ENCODE measurements around the gene MBP. TPM values are rescaled to one million over a fixed set of nuclear protein-coding genes. Genes with fewer than 3 reads are reported as not detected.

Gene MBP
- total and polyA plus RNA-seq, 2 of the 13 experiments (the other 11 are each of a cell fraction or from before 2014, with no cell fraction given), result 5.0 to 8.5 TPM

DNA sequence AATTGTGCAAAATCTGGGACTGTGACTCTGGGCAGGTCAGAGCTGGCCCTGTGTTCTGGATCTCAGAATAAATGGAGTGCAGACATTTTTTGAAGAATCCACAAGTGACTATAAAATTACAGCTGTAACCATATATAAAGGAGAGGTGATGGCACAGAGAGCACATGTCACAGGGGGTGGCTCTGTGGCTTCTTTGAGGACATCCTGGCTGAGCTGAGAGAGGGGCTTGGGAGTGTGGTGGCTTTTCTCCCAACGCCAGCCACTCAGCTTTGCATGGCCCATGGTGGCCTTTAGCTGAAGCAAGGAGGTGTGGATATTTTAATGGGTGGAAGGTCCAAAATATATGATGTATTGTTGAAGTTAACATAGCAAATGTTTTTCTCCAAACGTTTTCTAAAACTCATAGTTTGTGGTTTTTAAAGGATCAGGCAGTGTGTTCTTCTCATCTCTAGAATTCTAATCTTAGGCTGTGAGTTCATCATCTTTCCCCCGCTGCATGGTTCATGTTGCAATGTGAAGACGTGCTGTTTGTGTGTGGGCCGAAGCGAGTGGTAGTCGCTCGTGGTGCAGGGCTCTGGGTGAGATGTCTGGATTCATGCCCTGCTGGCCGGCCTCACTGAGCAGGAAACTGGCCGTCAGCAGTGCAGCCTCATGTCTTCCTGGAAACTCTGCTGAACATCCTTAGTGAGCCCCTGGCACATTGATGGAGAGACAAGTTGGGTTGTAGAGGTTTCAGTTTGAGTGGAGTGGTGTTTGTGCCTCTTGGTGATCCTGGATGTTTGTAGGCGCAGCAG lies 200.4 kb downstream of the MBP start (continued):
- no peak for TF ChIP-seq PBX2 (CRISPR knock-in tag; IDR thresholded peaks at IDR 0.05)
- no peak for TF ChIP-seq SOX5 (CRISPR knock-in tag; IDR thresholded peaks at IDR 0.05; ENCODE audit: borderline replicate concordance)
- TF ChIP-seq ZNF235 (CRISPR knock-in tag; IDR thresholded peaks at IDR 0.05; ENCODE audit: borderline replicate concordance), result no peak
- TF ChIP-seq HDAC6 (IDR thresholded peaks at IDR 0.05; ENCODE audit: low read depth, low read length), result no peak

- in situ Hi-C loops (cut with HindIII; ENCODE audit: extremely low pct_ligation_motif_present, low pct_unique_long_range_greater_than_20kb) (no loop called here), intact Hi-C loops (cut with micrococcal nuclease; ENCODE audit: unreplicated experiment) (no loop called here)
- WGBS (ENCODE audit: low lambda C conversion rate), result 94% methylated on average over 6 of the region's 6 CpGs
- no TSS peak for BruUV-seq (replicated peaks)
- Histone ChIP-seq H3K79me2 (ENCODE audit: insufficient read depth, low read length) (no peaks in the 10 kb centered on the region), H3K27me3 (ENCODE audit: control insufficient read depth in 1 of 2, insufficient read depth in 2 of 2, low read length in 2 of 2) (no peaks in the 10 kb centered on the region), H2AFZ (ENCODE audit: low read length) (no peak overlapping the region), H3K9me3 (ENCODE audit: low read length) (no peaks in the 10 kb centered on the region), H3K9ac (ENCODE audit: insufficient read depth, low read depth, low read length) (no peak overlapping the region), H3K36me3 (replicated peaks in 1 of 2; ENCODE audit: control insufficient read depth in 1 of 2, insufficient read depth in 2 of 2, low read length in 2 of 2) (peaks cover 9 to 31% of the 10 kb centered on the region in 2 experiments; a peak in 4 of 5 replicates), H3K4me3 (replicated peaks in 1 of 3; ENCODE audit: insufficient read depth in 1 of 3, low read depth in 2 of 3, low read length in 3 of 3) (no peak overlapping the region), H3K27ac (ENCODE audit: extremely low read length, insufficient read depth, low read length) (no peak overlapping the region), H3K4me2 (ENCODE audit: low read depth, low read length) (no peak overlapping the region), H3K4me1 (ENCODE audit: insufficient read depth, low read length) (no peaks in the 10 kb centered on the region), H4K20me1 (ENCODE audit: insufficient read depth, low read length) (no peaks in the 10 kb centered on the region)
- ChIA-PET POLR2A (no interaction called here), CTCF (ENCODE audit: low intra/inter-chr PET ratio, low total read pairs) (no interaction called here)
- no peak for ATAC-seq
- DNase-seq (ENCODE audit: low spot score), result no peak
- no peak for FAIRE-seq
- TF ChIP-seq ZNF883 (CRISPR knock-in tag; IDR thresholded peaks at IDR 0.05; ENCODE audit: not compliant biosample characterization) (no peak), PBX3 (CRISPR knock-in tag; IDR thresholded peaks at IDR 0.05; ENCODE audit: borderline replicate concordance) (no peak), REXO4 (CRISPR knock-in tag; IDR thresholded peaks at IDR 0.05; ENCODE audit: borderline replicate concordance) (no peak), ZNF782 (CRISPR knock-in tag; IDR thresholded peaks at IDR 0.05; ENCODE audit: borderline replicate concordance) (no peak), TAF15 (IDR thresholded peaks at IDR 0.05; ENCODE audit: low read depth, low read length, poor library complexity, severe bottlenecking) (no peak), CHD2 (IDR thresholded peaks at IDR 0.05; ENCODE audit: low read depth, low read length) (no peak), DR1 (CRISPR knock-in tag; IDR thresholded peaks at IDR 0.05) (no peak), GABPA (IDR thresholded peaks at IDR 0.05; ENCODE audit: low read depth, low read length) (no peak), GABPA (CRISPR knock-in tag; IDR thresholded peaks at IDR 0.05; ENCODE audit: low read depth) (no peak)
- TF ChIP-seq, protein P1, sequence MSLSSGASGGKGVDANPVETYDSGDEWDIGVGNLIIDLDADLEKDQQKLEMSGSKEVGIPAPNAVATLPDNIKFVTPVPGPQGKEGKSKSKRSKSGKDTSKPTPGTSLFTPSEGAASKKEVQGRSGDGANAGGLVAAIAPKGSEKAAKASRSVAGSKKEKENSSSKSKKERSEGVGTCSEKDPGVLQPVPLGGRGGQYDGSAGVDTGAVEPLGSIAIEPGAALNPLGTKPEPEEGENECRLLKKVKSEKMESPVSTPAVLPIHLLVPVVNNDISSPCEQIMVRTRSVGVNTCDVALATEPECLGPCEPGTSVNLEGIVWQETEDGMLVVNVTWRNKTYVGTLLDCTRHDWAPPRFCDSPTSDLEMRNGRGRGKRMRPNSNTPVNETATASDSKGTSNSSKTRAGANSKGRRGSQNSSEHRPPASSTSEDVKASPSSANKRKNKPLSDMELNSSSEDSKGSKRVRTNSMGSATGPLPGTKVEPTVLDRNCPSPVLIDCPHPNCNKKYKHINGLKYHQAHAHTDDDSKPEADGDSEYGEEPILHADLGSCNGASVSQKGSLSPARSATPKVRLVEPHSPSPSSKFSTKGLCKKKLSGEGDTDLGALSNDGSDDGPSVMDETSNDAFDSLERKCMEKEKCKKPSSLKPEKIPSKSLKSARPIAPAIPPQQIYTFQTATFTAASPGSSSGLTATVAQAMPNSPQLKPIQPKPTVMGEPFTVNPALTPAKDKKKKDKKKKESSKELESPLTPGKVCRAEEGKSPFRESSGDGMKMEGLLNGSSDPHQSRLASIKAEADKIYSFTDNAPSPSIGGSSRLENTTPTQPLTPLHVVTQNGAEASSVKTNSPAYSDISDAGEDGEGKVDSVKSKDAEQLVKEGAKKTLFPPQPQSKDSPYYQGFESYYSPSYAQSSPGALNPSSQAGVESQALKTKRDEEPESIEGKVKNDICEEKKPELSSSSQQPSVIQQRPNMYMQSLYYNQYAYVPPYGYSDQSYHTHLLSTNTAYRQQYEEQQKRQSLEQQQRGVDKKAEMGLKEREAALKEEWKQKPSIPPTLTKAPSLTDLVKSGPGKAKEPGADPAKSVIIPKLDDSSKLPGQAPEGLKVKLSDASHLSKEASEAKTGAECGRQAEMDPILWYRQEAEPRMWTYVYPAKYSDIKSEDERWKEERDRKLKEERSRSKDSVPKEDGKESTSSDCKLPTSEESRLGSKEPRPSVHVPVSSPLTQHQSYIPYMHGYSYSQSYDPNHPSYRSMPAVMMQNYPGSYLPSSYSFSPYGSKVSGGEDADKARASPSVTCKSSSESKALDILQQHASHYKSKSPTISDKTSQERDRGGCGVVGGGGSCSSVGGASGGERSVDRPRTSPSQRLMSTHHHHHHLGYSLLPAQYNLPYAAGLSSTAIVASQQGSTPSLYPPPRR (CRISPR knock-in tag; IDR thresholded peaks at IDR 0.05; ENCODE audit: borderline replicate concordance), result no peak
Measured at GRCh38 chr18:76931171-76931570, 201.4 kb downstream of the MBP start.

Data from HepG2 (cell line).